ENCODE measurements around the gene NAGLU.

NAGLU gene

GRCh38 chr17:42579794-42580551 lies 43.9 kb downstream of the NAGLU start:
- Histone ChIP-seq H3K36me3 (ENCODE audit: control insufficient read depth, low read length) (peaks cover 73% of the 10 kb centered on the region), H4K20me1 (ENCODE audit: control insufficient read depth, insufficient read depth, low read depth, low read length) (peaks cover 3% of the 10 kb centered on the region; the same call in 1 of the 2 replicates), H3F3A (ENCODE audit: control insufficient read depth, insufficient read depth) (peaks cover 13% of the 10 kb centered on the region), H3K9me2 (replicated peaks; ENCODE audit: control insufficient read depth, low read length) (no peaks in the 10 kb centered on the region), H3K4me3 (ENCODE audit: low read length) (no peak overlapping the region), H3K79me2 (ENCODE audit: control insufficient read depth, low read length) (peaks cover 29% of the 10 kb centered on the region), H3K4me2 (ENCODE audit: low read length) (no peak overlapping the region), H3K27ac (ENCODE audit: low read depth, low read length) (no peak overlapping the region), H3K4me1 (ENCODE audit: control insufficient read depth, low read length) (peaks cover 34% of the 10 kb centered on the region), H3K27me3 (ENCODE audit: control insufficient read depth, low read length) (no peaks in the 10 kb centered on the region), H3K9me3 (ENCODE audit: control insufficient read depth, insufficient read depth, low read length) (no peaks in the 10 kb centered on the region)
- no peak for TF ChIP-seq CTCF (IDR thresholded peaks at IDR 0.05; ENCODE audit: low read depth, low read length, poor library complexity, severe bottlenecking)
- no peak for TF ChIP-seq EZH2phosphoT487 (IDR thresholded peaks at IDR 0.05; ENCODE audit: borderline replicate concordance, low read length)

GRCh38 chr17:42581744-42582270 lies 45.8 kb downstream of the NAGLU start:
- Histone ChIP-seq H3K9me3 (ENCODE audit: control insufficient read depth, insufficient read depth, low read length) (no peaks in the 10 kb centered on the region), H3K4me1 (ENCODE audit: control insufficient read depth, low read length) (peaks cover 26% of the 10 kb centered on the region), H3K4me2 (ENCODE audit: low read length) (no peak overlapping the region), H3F3A (ENCODE audit: control insufficient read depth, insufficient read depth) (peaks cover 14% of the 10 kb centered on the region), H3K79me2 (ENCODE audit: control insufficient read depth, low read length) (peaks cover 13% of the 10 kb centered on the region), H3K9me2 (replicated peaks; ENCODE audit: control insufficient read depth, low read length) (no peaks in the 10 kb centered on the region), H4K20me1 (ENCODE audit: control insufficient read depth, insufficient read depth, low read depth, low read length) (peaks cover 3% of the 10 kb centered on the region; the same call in 1 of the 2 replicates), H3K27ac (ENCODE audit: low read depth, low read length) (no peak overlapping the region), H3K36me3 (ENCODE audit: control insufficient read depth, low read length) (peaks cover 77% of the 10 kb centered on the region), H3K27me3 (ENCODE audit: control insufficient read depth, low read length) (no peaks in the 10 kb centered on the region), H3K4me3 (ENCODE audit: low read length) (no peak overlapping the region)
- TF ChIP-seq CTCF (IDR thresholded peaks at IDR 0.05; ENCODE audit: low read depth, low read length, poor library complexity, severe bottlenecking) (no peak), EZH2phosphoT487 (IDR thresholded peaks at IDR 0.05; ENCODE audit: borderline replicate concordance, low read length) (no peak)

- TF ChIP-seq CTCF (IDR thresholded peaks at IDR 0.05; ENCODE audit: low read depth, low read length, poor library complexity, severe bottlenecking) (no peak), EZH2phosphoT487 (IDR thresholded peaks at IDR 0.05; ENCODE audit: borderline replicate concordance, low read length) (no peak)
- no peak overlapping the region for H3K27ac ChIP-seq (ENCODE audit: low read depth, low read length)
Observed at GRCh38 chr17:42584880-42585279, 48.8 kb downstream of the NAGLU start.

More at GRCh38 chr17:42584880-42585279, 48.8 kb downstream of the NAGLU start:
- H3K4me2 ChIP-seq (ENCODE audit: low read length) = no peak overlapping the region
- peaks cover 28% of the 10 kb centered on the region for H3K4me1 ChIP-seq (ENCODE audit: control insufficient read depth, low read length)
- H4K20me1 ChIP-seq (ENCODE audit: control insufficient read depth, insufficient read depth, low read depth, low read length) = peaks cover under 1% of the 10 kb centered on the region; the same call in 1 of the 2 replicates
- no peak overlapping the region for H3K4me3 ChIP-seq (ENCODE audit: low read length)
- H3K36me3 ChIP-seq (ENCODE audit: control insufficient read depth, low read length) = peaks cover 86% of the 10 kb centered on the region
- no peaks in the 10 kb centered on the region for H3K27me3 ChIP-seq (ENCODE audit: control insufficient read depth, low read length)
- H3K9me2 ChIP-seq (replicated peaks; ENCODE audit: control insufficient read depth, low read length) = no peaks in the 10 kb centered on the region
- peaks cover 8% of the 10 kb centered on the region for H3F3A ChIP-seq (ENCODE audit: control insufficient read depth, insufficient read depth)
- H3K79me2 ChIP-seq (ENCODE audit: control insufficient read depth, low read length) = no peaks in the 10 kb centered on the region
- H3K9me3 ChIP-seq (ENCODE audit: control insufficient read depth, insufficient read depth, low read length) = no peaks in the 10 kb centered on the region

Measured in DOHH2 (cell line).